DMS53 (cell line): Measurements from ENCODE around the gene GARIN1A.

Experiments
- DNase-seq: peaks from one replicate; lab custom pipeline; 2025; lab: John Stamatoyannopoulos, UW

GARIN1A gene

DNA sequence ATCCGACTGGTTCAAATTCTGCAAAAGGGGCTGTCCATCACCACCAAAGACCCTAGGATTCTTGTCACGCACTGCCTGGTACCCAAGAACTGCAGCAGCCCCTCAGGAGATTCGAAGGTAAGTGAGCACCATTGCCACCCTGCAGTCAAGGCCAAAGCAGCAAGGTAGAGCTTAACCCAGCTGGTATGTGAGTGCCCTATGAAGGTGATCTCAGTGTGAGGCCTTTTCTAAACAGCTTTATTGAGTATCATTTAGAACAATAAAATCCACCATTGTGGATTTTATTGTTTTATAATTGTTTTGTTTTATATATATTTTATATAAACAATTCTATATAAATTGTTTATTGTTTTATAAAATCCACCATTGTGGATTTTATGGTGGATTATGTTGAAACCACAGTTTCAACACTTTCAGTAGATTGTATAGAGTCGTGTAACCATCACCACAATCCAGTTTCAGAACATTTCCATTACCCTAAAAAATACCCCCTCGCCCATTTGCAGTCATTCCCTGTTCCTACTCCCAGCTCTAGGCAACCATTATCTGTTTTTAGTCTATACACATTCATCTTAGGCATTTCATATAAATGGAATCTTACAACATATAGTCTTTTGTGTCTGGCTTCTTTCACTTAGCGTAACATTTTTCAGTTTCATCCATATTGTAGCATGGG, 47.0 kb downstream of the GARIN1A start:
- DNase-seq = no peak

- DNase-seq = no peak
These were observed 49.3 kb downstream of the GARIN1A start for GRCh38 chr7:128721376-128721775.
